Subcutaneous abdominal adipose tissue (tissue), 5 donors: ENCODE data around the gene RSAD2.
A peak's percentile ranks its signal among the peaks of the same experiment; 100 is the strongest.

Experiments used
- H3K27ac ChIP-seq: one replicate; pipeline ENCODE4 v1.7.0; 2013; ENCODE audit warnings: low read depth, mild to moderate bottlenecking, inconsistent platforms, low read length, moderate library complexity
- H3K27me3 ChIP-seq, 5 donors: one replicate each; pipeline ENCODE4 v1.7.0; 2013; ENCODE audit warnings: low read length in 5 of 5, inconsistent platforms in 1 of 5; ENCODE audit not compliant: control insufficient read depth in 5 of 5, insufficient read depth in 4 of 5
- H3K36me3 ChIP-seq, 5 donors: one replicate each; pipeline ENCODE4 v1.7.0; 2013; ENCODE audit warnings: low read length in 5 of 5; ENCODE audit not compliant: control insufficient read depth in 5 of 5, insufficient read depth in 5 of 5
- H3K4me1 ChIP-seq, 5 donors: one replicate each; pipeline ENCODE4 v1.7.0; 2013; ENCODE audit warnings: low read length in 5 of 5, mild to moderate bottlenecking in 3 of 5, moderate library complexity in 1 of 5; ENCODE audit not compliant: control insufficient read depth in 5 of 5, insufficient read depth in 5 of 5
- H3K4me3 ChIP-seq, 5 donors: one replicate each; pipeline ENCODE4 v1.7.0; 2013; ENCODE audit warnings: low read length in 5 of 5, low read depth in 1 of 5
- H3K9ac ChIP-seq, 5 donors: one replicate each; pipeline ENCODE4 v1.7.0; 2013; ENCODE audit warnings: low read length in 5 of 5, mild to moderate bottlenecking in 4 of 5, moderate library complexity in 3 of 5
- H3K9me3 ChIP-seq, 5 donors: one replicate each; pipeline ENCODE4 v1.7.0; 2013; ENCODE audit warnings: low read length in 5 of 5; ENCODE audit not compliant: control insufficient read depth in 5 of 5
- donor health status: healthy.
- donor health status: healthy.
- donor health status: healthy.
- donor health status: healthy.
- donor health status: healthy.

Gene RSAD2

GRCh38 chr2:6922201-6922656 is 44.7 kb downstream of the RSAD2 start:
- H3K4me1 ChIP-seq: peaks cover 1 to 61% (median 36%) of the 10 kb centered on the region in 5 donors
- no peak overlapping the region for H3K27ac ChIP-seq
- H3K9ac ChIP-seq: no peak overlapping the region
- H3K4me3 ChIP-seq: no peak overlapping the region
- H3K9me3 ChIP-seq: peaks cover 0 to 4% (median 0%) of the 10 kb centered on the region in 5 donors
- no peaks in the 10 kb centered on the region for H3K36me3 ChIP-seq
- no peaks in the 10 kb centered on the region for H3K27me3 ChIP-seq

GRCh38 chr2:6923319-6923718 is 45.7 kb downstream of the RSAD2 start:
- no peak overlapping the region for H3K27ac ChIP-seq
- H3K4me3 ChIP-seq: no peak overlapping the region
- no peak overlapping the region for H3K9ac ChIP-seq
- peaks cover 0 to 4% (median 0%) of the 10 kb centered on the region in 5 donors for H3K9me3 ChIP-seq
- peaks cover 1 to 61% (median 33%) of the 10 kb centered on the region in 5 donors for H3K4me1 ChIP-seq
- no peaks in the 10 kb centered on the region for H3K36me3 ChIP-seq
- H3K27me3 ChIP-seq: no peaks in the 10 kb centered on the region

DNA sequence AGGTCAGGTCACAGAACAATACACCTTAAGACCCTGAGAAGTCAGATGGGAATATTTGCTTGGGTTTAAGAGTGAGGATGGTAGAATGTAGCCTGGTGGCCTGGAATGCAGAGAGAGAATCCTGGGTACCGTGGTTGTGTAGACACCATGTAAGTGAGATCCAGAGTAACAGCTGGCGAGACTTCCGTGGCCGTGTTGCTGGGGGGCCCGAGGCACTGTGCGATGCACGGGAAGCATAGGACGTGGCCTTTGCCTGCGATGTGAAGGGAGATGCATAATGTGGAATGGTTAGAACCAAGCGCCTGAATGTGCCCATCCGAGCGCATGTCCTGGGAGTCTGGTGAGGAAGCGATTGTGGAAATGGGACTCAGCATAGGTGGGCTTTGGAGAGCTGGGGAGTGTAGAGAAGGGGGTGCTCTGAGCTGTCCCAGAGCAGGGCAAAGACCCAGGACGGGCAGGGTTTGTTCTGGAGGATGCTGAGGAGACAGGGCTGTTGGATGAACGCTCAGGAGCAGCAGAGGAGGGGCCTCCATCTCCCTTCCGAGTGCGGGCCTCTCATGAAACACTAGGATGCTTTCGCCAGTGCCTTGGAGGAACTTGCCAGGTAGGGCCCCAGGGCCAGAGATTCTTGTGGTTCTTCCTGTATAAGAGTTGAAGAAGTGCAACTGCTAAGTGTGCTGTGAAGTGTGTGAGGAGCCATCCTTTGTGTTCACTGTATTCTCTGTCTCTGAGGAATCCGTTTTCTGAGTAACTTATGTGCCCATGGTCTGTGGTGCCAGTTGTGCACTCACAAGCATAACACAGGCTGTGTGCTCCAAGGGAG is 46.7 kb downstream of the RSAD2 start:
- no peak overlapping the region for H3K27ac ChIP-seq
- no peak overlapping the region for H3K9ac ChIP-seq
- no peaks in the 10 kb centered on the region for H3K27me3 ChIP-seq

GRCh38 chr2:6924924-6925409 is 47.4 kb downstream of the RSAD2 start:
- Histone ChIP-seq H3K4me3 (no peak overlapping the region), H3K4me1 (peaks cover 1 to 57% (median 31%) of the 10 kb centered on the region in 5 donors), H3K27ac (no peak overlapping the region), H3K9ac (no peak overlapping the region), H3K9me3 (no peaks in the 10 kb centered on the region), H3K27me3 (no peaks in the 10 kb centered on the region), H3K36me3 (no peaks in the 10 kb centered on the region)

More for the DNA sequence above, 46.7 kb downstream of the RSAD2 start:
- Histone ChIP-seq H3K36me3 (no peaks in the 10 kb centered on the region), H3K9me3 (no peaks in the 10 kb centered on the region), H3K4me1 (peaks cover 1 to 55% (median 33%) of the 10 kb centered on the region in 5 donors), H3K4me3 (no peak overlapping the region)

- no peaks in the 10 kb centered on the region for H3K9me3 ChIP-seq
- H3K4me1 ChIP-seq: peaks cover 1 to 52% (median 26%) of the 10 kb centered on the region in 5 donors
- H3K4me3 ChIP-seq: no peak overlapping the region
- H3K36me3 ChIP-seq: no peaks in the 10 kb centered on the region
- H3K27ac ChIP-seq: no peak overlapping the region
- H3K27me3 ChIP-seq: no peaks in the 10 kb centered on the region
- H3K9ac ChIP-seq: no peak overlapping the region
Measured at GRCh38 chr2:6926071-6926732, 48.6 kb downstream of the RSAD2 start.

GRCh38 chr2:6927186-6927585 is 49.6 kb downstream of the RSAD2 start:
- Histone ChIP-seq H3K4me3 (no peak overlapping the region), H3K9ac (peak overlapping the region in 2 of 5 donors; percentile 33 to 38)

DNA sequence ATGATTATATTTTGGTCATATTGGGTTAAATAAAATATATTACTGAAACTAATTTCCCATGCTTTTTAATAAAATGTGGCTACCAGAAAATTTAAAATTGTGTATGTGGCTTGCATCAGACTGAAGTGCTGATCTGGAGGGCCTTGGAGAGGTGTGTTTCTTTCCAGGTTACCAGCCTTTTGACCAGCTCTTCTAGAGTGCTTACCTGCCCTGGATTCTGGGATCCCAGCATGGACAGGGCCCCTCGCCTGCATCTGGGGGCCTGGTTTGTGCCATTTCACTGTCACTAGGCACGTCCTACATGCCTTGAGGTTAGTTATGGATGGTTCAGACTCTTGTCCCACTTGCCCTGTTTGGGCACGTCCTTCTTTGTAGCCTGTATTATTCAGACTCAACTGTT is 50.2 kb downstream of the RSAD2 start:
- Histone ChIP-seq H3K4me1 (peaks cover 1 to 42% (median 26%) of the 10 kb centered on the region in 5 donors), H3K9ac (peak overlapping the region in 1 of 5 donors; percentile 38), H3K9me3 (no peaks in the 10 kb centered on the region), H3K36me3 (no peaks in the 10 kb centered on the region), H3K27me3 (no peaks in the 10 kb centered on the region), H3K27ac (no peak overlapping the region), H3K4me3 (no peak overlapping the region)

More at GRCh38 chr2:6927186-6927585, 49.6 kb downstream of the RSAD2 start:
- Histone ChIP-seq H3K36me3 (no peaks in the 10 kb centered on the region), H3K27ac (peak overlapping the region; percentile 39), H3K9me3 (no peaks in the 10 kb centered on the region), H3K4me1 (peaks cover 1 to 42% (median 26%) of the 10 kb centered on the region in 5 donors), H3K27me3 (no peaks in the 10 kb centered on the region)

DNA sequence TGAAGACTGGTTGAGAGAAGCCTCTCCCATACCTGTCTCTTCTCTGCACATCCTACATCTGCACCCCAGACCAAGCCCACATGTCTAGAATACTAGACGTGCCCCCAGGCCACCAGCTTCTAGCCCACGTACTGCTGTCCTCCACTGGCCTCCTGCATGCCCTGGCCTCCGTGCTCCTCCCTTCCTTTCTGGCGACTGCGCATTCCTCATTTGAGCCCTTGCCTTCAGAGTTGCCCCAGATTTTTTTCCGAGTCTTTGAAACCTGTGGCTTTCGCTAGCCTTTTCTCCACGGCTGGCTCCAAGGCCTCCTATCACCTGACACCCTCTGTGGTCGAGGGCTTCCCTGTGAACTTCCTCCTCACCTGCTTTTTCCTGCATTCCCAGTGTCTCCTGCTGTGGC is 50.9 kb downstream of the RSAD2 start:
- Histone ChIP-seq H3K27me3 (no peaks in the 10 kb centered on the region), H3K9me3 (no peaks in the 10 kb centered on the region), H3K4me3 (no peak overlapping the region), H3K9ac (no peak overlapping the region), H3K36me3 (no peaks in the 10 kb centered on the region), H3K27ac (no peak overlapping the region), H3K4me1 (peaks cover under 1 to 39% (median 26%) of the 10 kb centered on the region in 5 donors)

DNA sequence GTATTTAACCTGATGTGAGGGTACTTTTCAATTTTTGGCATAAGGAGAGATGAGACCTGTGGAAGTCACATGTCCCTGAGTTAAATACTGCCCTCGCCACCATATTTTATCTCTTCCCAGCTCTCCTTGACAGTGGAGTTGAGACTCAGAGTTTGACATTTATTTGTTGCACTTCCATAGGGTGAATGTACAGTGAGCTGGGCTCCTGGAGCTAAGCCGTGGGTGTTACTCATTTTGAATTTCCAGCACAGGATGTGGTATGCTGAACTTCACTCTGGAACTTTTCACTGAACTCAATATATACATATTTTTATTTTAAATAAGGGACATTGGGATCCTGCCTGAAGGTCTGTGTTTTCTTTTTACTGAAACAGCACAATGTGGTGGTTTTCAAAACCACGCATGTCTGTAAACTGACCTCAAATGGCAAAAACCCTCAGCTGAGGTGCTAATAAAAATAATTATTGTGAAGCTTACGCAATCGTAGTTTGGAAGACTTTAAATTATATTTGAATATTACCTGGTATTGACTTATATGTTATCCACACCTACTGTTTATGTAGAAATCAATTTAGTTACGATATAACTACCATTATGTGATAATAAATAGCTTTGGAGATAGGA is 51.7 kb downstream of the RSAD2 start:
- Histone ChIP-seq H3K9me3 (no peaks in the 10 kb centered on the region), H3K27ac (no peak overlapping the region), H3K9ac (no peak overlapping the region), H3K4me1 (peaks cover 0 to 41% (median 30%) of the 10 kb centered on the region in 5 donors), H3K27me3 (no peaks in the 10 kb centered on the region), H3K36me3 (no peaks in the 10 kb centered on the region), H3K4me3 (no peak overlapping the region)
